Activated CD8-positive, alpha-beta memory T cell treated with anti-CD3 and anti-CD28 coated beads for 36 hours (primary cell): ENCODE results near the gene DNAJC7. TPM values are rescaled to one million over a fixed set of nuclear protein-coding genes. Genes with fewer than 3 reads are reported as not detected.

ENCODE experiments used
- CTCF ChIA-PET: fragments of 350-600 bp; sonication (Branson Sonifier 250); formaldehyde crosslinking; loops from one replicate; lab custom pipeline; 2021; ENCODE audit warnings: antibody characterized with exemption; lab: Charles Lee
- POLR2A ChIA-PET: fragments of 350-600 bp; sonication (Branson Sonifier 250); formaldehyde crosslinking; loops from one replicate; lab custom pipeline; 2021; ENCODE audit warnings: antibody characterized with exemption; lab: Charles Lee
- total RNA-seq, 2 experiments: library from RNA; stranded (reverse); gene quantifications; one replicate each; pipeline ENCODE4 v1.2.3, GENCODE V29; 2021

The DNAJC7 gene
- total RNA-seq, 2 experiments from 2014 or later: 99.1 to 108 TPM

DNA sequence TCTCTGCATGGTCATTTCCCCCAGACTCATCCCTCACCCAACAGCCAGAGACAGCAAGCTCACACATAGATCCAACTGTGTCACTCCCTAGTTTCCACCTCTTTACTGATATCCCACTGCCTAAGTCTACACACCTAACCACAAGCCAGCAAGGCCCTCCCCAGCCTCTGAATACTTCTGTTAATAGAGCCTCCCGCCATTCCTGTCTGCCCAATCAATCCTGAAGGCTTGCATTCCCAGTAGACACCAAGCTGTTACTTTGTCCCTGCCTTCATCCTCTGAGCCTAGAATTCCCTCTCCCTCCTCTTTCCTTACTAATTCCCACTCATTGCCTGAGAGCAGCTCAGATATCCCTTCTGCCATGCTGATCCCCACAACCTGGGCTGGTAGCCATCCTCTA is 28.5 kb upstream of the DNAJC7 start:
- CTCF ChIA-PET: no interaction called here
- POLR2A ChIA-PET: no interaction called here

DNA sequence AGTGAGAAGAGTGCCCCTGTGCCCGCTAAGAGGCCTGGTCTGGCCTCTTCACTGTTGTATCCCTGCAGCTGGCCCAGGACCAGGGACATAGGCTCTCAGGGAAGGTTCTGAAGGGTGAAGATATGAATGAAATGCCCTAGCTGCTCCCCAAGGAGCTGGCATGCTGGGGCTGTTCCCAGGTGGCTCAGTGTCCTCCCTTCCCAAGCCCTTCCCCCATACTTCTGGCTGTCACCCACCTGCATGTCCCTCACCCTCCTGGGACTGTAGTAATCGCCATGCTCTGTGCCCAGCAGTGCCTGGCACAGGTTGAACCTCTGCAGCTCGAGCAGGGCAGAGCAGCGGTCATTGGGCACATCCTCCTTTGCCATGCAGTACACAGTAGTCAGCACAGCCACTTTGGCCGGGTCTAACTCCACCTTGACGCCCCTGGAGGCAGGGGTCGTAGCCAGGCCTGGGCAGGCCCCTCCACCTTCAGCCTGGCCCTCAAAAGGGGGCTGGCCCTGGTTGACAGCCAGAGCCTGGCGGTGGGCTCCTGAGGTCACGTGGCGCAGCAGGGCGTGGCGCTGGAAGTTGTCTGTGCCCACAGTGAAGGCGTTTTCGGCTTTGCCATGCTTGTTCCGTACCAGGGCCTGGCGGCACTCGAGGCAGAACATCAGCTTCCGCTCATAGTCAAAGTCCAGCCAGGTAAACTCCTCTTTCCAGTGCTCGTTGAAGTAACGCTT is 25.5 kb upstream of the DNAJC7 start:
- POLR2A ChIA-PET: no interaction called here
- CTCF ChIA-PET: interaction anchor here (0.8 kb wide), 1 partner anchor 81 kb away, joined by 3 read pairs; no protein-coding TSS in a partner anchor

DNA sequence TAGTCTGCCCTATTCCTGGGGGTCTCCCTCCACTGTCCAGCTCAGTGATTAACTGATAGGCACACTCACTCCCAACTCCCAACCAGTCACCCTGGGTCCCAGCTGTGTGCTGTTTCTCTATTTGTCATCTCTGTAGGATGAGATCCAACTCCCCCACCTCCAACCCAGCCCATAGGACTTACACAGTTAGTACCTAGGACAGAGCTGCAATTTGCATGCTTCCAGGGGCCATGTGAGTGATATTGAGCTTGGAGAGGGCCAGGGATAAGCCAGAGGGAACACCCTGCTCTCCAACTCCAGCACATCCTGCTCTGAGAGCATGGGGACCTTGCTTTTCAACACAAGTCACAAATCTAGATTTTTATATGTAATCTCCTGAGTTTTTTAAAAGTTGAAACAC is 24.4 kb upstream of the DNAJC7 start:
- ChIA-PET CTCF (interaction anchor here (0.7 to 0.8 kb wide), 2 partner anchors 17 to 82 kb away, joined by 3 to 4 read pairs; no protein-coding TSS in a partner anchor), POLR2A (interaction anchor here (0.6 kb wide), 1 partner anchor 34 kb away, joined by 7 read pairs; no protein-coding TSS in a partner anchor)

DNA sequence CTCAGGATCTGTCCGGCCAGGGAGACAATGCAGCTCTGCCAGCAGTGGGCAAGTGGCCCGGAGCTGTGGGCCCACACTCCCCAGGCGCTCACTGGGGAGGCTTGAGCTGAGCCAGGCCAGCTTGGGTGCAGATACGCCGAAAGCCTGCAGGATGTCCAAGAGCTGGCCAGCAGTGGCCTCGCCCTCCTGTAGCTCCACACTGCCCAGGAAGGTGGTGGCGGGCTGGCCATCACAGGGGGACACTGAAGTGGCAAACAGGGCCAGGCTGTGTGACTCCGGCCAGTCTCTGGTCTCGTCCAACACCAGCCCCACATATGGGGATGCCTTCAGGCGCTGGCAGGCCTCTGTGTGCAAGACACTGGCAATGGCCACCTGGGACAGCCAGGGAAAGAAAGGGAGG is 23.6 kb upstream of the DNAJC7 start:
- POLR2A ChIA-PET: interaction anchor here (0.6 kb wide), 1 partner anchor 33 kb away, joined by 7 read pairs; no protein-coding TSS in a partner anchor
- CTCF ChIA-PET: interaction anchor here (1.6 kb wide), 1 partner anchor 16 kb away, joined by 4 read pairs; no protein-coding TSS in a partner anchor

DNA sequence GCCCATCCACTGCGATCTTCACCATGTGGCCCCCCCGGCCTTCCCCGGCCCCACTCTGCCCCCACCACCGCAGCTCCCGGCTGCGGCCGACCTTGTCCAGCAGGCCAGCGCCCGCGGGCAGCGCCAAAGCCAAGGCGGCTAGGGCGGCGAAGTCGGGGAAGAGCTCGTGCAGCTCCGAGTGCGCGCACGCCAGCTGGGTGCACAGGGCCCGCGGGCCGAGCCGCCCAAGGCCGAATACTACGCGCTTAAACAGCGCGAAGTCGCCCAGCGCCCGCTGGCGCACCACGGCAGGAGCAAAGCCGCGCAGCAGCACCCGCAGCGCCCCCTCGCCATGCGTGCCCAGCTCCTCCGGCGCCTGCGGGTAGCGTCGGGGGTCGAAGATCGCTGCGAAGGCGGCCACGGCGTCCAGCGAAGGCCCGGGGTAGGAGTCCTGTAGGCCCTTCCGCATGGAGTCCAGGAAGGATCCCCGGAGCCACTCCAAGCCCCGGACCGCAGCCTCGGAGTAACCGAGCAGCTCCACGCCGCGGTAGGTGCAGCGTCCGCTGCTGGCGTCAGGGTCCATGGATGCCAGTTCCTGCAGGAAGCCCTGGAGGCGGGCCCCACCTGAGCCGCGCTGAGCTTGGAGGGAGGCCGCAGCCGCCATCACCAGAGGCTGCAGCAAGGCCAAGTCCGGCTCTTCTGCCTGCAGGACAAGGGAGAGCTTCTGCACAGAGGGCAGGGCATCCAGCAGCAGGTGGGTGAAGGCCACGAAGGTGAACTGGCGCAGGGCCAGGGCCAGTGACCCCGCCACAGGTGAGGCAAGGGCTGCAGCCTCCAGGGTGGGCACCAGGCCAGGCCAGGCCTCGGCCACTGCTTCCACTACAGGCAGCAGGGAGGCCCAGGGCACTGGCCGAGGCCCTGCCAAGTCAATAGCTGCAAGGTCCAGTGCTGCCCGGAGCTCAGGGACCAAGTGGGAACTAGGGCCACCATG is 22.8 kb upstream of the DNAJC7 start:
- POLR2A ChIA-PET: no interaction called here
- CTCF ChIA-PET: interaction anchor here (0.6 to 1.6 kb wide), 4 partner anchors 14 to 57 kb away, joined by 3 to 4 read pairs (median 3); no protein-coding TSS in a partner anchor

DNA sequence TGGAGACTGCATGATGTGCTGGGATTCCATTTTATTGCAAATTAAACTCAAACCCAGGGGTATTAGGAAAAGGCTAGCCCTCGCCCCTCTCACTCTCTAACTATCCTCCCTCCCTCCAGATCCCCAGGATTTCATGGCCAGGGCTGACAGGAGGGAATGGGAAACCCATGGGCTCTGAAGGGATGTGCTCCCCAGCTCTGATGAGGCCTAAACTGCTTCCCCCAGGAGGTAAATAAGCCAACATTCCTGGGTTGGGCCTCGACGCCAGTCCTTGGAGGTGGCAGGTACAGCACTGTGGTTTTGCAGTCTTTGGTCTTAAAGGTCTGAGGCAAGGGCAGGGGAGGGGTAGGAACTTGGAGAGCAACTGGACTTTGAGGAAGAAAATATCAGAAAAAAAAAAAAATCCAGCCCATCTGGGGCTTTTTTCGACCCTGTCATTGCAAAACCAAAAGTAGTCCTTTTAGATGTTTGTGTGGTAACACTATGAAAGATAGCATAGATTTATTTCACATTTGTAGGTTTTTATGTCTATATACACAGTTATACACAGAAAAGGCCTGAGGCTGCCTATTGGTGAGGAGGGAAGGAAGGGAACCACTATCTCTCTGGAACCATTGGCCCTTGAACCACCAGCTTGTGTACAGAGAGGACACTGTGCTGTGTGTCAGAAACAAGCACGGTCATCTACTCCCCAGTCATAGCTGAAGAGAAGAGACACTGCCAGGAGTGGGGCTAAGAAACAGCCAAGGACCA is 21.2 kb upstream of the DNAJC7 start:
- ChIA-PET CTCF (no interaction called here), POLR2A (no interaction called here)

DNA sequence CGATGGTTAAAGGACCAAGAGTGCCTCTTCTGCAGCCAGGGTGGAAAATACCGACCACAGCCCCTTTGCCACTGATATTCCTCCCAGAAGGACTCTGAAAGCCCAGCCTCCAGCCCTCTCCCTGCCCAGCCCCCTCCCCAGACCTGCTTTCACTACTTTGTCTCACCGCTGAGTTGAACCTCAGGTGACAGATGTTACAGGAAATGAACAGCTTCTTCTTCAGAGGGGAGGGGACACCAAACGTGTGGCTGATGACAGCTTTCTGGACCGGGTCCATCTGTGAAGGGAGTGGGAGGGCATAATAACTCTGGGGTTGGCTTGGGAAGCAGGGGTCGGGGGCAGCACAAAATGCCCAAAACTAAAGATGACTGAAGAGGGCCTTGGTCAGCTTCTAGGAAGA is 16.8 kb upstream of the DNAJC7 start:
- POLR2A ChIA-PET: no interaction called here
- CTCF ChIA-PET: interaction anchor here (1.2 kb wide), 1 partner anchor 9 kb away, joined by 3 read pairs; no protein-coding TSS in a partner anchor

DNA sequence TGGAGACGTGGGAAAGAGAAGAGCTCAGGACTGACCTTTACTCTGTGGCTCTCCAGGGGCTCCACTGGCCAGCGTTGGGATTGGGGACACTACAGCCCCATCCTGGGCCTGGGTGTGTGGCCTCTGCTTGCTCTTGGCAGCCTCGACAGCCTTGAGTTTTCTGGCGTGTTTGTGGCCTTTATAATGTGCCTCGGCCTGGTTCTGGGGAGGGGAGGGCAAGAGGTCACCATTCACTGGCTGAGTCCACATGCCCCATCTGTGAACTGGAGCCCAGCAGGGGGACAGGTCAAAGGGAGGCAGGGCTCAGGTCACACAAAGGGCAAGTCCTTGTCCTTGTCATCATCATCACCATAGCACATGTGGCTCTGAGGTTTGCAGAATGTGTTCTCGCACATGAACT is 14.3 kb upstream of the DNAJC7 start:
- CTCF ChIA-PET: interaction anchor here (0.6 to 1.5 kb wide), 4 partner anchors 12 to 186 kb away, joined by 3 to 5 read pairs (median 3); partner anchors contain the start of gene NKIRAS2
- POLR2A ChIA-PET: no interaction called here

DNA sequence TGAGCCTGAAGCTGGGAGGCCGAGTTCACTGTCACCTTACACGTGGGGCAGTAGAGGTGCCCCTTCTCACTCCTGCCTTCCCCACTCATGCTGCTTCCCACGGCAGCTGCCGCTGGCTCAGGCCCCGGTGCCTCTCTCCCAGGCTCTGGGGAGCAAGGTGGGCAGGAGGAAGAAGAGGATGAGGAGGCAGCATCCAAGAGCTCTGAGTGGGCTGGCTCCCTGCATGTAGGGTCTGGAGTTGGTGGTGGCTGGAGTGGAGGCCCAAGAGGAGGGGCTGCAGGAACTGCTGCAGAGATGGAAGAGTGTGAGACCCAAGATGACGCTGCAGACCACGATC is 11.5 kb upstream of the DNAJC7 start:
- ChIA-PET CTCF (interaction anchor here (0.6 kb wide), 1 partner anchor 246 kb away, joined by 4 read pairs; no protein-coding TSS in a partner anchor), POLR2A (no interaction called here)

DNA sequence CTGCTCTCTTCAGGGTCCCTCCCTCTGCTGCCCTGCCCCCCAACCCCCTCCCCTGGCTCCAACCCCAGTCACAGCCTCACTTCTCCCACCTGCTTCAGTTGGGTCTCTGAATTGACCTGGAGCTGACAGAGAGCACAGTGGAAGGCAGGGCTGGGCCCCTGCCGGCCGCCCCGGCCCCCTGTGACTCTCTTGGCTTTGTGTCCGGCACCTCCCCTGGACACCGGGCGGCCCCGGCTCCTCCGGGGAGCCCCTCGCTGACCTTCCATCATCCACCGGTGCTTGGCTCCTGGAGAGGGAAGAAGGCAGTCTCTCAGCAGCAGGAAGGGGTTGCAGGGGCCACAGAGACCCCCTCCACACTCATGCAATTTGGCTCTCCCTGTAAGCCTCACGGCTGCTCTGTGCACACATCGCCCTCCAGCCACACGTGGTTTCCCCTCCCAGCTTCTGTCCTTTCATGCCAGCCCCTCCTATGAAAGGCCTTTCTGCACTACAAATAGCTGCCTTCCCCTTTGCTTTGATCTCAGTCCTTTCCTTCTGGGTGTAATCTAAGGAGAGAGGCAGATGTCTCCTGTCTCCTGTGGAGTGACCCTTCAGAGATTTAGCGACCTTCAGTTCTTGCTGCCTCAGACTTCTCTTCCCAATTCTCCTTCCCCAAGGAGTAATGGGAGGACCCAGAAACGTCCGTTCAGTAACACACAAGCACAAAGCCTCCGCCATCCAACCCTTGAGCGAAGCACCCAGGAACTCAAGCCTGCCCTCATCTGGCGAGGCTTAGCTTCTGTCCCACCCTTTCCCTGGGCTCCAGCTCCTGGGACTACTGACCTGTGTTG is 10.9 kb upstream of the DNAJC7 start:
- ChIA-PET CTCF (interaction anchor here (0.6 kb wide), 1 partner anchor 246 kb away, joined by 4 read pairs; no protein-coding TSS in a partner anchor), POLR2A (no interaction called here)

DNA sequence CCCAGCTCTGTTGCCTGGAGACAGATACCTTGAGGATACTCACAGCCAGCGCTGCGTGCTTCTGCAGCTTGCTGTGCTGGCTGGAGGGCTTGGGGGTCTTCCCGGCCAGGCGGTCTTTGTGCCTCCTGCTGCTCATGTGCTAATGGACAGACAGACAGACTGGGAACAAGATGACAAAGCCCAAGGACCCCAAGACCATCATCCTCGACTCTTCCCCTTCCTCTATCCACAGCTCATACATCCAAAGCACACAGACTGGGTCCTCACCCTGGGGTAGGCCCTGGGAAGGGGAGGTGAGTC is 10.3 kb upstream of the DNAJC7 start:
- CTCF ChIA-PET: interaction anchor here (1.1 kb wide), 1 partner anchor 74 kb away, joined by 3 read pairs; no protein-coding TSS in a partner anchor
- POLR2A ChIA-PET: interaction anchor here (2.0 kb wide), 1 partner anchor 11 kb away, joined by 8 read pairs; the partner anchor contains the start of gene DNAJC7

DNA sequence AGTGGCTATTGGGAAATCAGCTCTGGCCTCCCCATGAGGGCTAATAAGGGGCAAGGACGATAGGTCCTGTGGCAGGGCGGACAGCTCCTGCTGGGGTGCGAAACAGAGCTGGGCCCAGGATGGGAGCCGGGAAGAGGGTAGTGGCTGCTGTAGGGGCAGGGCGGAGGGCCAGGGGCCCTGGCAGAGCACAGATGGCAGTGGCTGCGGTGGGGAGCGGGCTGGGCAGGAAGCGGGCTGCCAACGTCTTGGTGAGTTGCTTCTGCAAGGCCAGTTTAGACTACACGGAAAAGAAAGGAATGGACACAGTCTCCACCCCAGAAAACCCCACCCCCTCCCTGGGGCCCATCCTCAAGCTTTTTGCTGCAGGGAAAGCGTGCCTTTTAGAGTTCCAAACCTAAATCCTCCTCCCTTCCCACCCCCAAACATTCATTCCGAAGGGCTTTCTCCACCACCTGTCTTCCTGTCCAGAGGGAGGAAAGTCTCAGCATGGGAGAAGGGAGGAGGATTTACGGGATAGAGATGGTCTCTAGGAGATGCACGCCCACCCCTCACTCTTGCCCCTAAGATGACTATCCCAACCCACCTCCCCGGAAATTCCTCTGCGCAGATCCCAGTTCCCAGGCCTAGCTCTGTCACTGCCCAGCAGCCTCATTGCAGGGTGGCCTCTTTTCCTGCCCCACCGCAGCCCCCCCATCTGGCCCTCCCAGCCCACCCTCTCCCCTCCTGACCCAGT is 9.8 kb upstream of the DNAJC7 start:
- POLR2A ChIA-PET: interaction anchor here (0.5 to 2.0 kb wide), 2 partner anchors 11 to 249 kb away, joined by 8 read pairs; partner anchors contain the start of gene DNAJC7
- CTCF ChIA-PET: interaction anchor here (0.7 to 2.9 kb wide), 6 partner anchors 9 to 91 kb away, joined by 3 to 15 read pairs (median 3); no protein-coding TSS in a partner anchor

DNA sequence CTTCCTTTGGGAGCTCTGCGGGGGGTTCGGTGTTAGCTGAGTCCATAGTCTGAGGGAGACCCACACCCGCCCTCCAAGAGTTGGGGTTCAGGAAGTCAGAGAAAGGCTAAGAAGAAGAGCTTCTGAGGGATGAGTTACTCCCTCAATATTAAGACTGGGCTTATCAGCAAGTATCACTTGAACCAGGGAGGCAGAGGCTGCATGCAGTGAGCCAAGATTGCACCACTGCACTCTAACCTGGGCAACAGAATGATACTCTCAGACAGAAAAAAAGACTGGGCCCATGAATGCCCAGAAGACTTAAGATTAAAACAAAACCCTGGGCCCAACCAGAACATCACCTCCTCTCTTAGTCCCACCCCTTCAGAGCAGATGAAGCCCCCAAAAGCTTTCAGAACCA is 8.7 kb upstream of the DNAJC7 start:
- ChIA-PET CTCF (interaction anchor here (1.0 to 2.9 kb wide), 9 partner anchors 8 to 92 kb away, joined by 3 to 15 read pairs (median 4); no protein-coding TSS in a partner anchor), POLR2A (interaction anchor here (2.0 kb wide), 1 partner anchor 9 kb away, joined by 8 read pairs; the partner anchor contains the start of gene DNAJC7)

DNA sequence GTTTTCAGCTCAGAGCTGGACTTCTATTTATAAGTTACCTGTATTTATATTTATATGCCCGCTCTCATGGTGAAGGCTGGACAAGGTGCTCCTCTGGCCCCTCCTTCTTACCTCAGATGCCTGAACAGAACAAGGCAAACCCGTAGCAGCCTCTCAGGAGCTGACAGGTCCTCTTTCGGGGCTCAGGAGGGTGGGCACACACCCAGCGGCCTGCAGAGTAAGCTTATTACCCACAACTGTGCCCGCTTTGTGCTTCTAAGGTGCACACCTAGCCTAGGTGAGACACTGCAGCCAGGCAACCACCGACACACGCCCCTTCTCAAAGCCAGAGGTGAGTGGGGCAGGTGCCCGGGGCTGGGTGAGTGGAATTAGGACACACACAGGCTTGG is 7.9 kb upstream of the DNAJC7 start:
- ChIA-PET POLR2A (no interaction called here), CTCF (interaction anchor here (0.7 to 2.9 kb wide), 15 partner anchors 9 to 96 kb away, joined by 3 to 15 read pairs (median 4); partner anchors contain the start of genes DHX58 and KAT2A)

DNA sequence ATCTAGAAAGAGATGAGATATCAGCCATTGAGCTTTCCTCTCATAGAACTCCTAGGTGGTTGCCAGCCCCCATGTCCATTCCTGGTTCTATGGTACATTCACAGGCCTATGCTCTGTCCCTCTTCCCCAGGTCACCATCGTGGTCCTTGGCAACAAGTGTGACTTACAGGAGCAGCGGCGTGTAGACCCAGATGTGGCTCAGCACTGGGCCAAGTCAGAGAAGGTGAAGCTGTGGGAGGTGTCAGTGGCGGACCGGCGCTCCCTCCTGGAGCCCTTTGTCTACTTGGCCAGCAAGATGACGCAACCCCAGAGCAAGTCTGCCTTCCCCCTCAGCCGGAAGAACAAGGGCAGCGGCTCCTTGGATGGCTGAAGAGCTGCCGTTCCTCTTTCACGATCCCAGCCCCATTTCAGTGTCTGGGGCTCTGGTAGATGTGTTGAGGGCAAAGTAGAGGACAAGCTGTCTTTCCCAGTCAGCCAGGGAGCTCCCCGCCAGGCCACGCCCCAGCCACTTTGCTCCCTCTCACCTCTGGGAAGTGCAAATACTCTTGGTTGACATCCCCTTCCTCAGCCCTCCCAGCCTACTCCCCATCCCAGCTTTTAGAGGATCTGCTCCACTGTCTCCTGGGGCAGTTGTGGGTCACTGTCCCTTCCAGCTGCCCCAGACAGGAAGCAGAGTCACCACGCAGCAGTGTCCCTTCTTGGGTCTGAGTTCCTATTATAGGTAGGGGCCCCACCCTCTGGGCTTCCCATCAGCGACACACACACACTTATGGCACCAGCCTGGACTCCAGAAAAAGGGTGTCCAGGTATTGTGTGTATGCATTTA is 6.5 kb upstream of the DNAJC7 start:
- ChIA-PET CTCF (interaction anchor here (0.7 to 2.9 kb wide), 10 partner anchors 11 to 1339 kb away, joined by 3 to 10 read pairs (median 4); partner anchors contain the start of gene DHX58), POLR2A (no interaction called here)

DNA sequence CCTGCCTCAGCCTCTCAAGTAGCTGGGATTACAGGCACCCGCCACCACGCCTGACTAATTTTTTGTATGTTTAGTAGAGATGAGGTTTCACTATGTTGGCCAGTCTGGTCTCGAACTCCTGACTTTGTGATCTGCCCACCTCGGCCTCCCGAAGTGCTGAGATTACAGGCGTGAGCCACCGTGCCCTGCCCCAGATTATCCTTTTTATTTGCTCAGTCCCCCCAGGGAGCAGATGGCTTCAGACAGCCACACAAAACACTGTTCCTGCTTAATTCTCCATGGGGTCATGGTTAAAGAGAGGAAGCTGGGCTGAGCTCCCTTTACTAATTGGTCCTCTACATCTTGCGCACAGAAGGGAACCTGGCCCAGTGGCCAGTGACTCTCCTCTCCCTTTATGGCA is 3.6 kb upstream of the DNAJC7 start:
- ChIA-PET CTCF (interaction anchor here (1.2 to 5.5 kb wide), 10 partner anchors 10 to 163 kb away, joined by 3 to 29 read pairs (median 5); partner anchors contain the start of genes DHX58 and KAT2A), POLR2A (interaction anchor here (1.0 to 1.2 kb wide), 2 partner anchors 55 to 93 kb away, joined by 4 to 5 read pairs; no protein-coding TSS in a partner anchor)
